Measurements from ENCODE around the gene ZNF385B. TPM values are rescaled to one million over a fixed set of nuclear protein-coding genes. Genes with fewer than 3 reads are reported as not detected.

ZNF385B gene
- total RNA-seq, 2 donors from 2014 or later: not detected

GRCh38 chr2:179541586-179541985 lies 319.8 kb downstream of the ZNF385B start:
- peaks cover 4% of the 10 kb centered on the region for H3K27me3 Mint-ChIP-seq
- H3K36me3 Mint-ChIP-seq (ENCODE audit: low read depth): no peaks in the 10 kb centered on the region
- ATAC-seq (no peak), DNase-seq (no peak)
- no peaks in the 10 kb centered on the region for H3K4me1 Mint-ChIP-seq
- no peaks in the 10 kb centered on the region for H3K9me3 ChIP-seq (ENCODE audit: control insufficient read depth, low read length, poor library complexity, severe bottlenecking)
- no peak overlapping the region for H3K27ac Mint-ChIP-seq
- H3K4me3 Mint-ChIP-seq: no peak overlapping the region

DNA sequence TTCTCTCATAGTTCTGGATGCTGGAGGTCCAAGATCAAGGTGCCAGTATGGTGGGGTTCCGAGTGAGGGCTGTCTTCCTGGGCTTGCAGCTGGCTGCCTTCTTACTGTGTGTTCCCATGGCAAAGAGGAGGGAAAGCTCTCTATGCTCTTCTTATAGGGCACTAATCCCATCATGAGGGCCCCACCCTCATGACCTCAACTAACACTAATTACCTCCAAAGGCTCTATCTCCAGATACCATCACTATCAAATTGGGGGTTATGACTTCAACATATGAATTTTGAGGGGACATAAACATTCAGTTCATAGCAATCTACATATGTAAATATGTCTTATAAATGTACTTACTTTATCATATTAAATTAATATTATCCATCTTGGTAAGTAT lies 322.3 kb downstream of the ZNF385B start:
- H3K9me3 ChIP-seq (ENCODE audit: control insufficient read depth, low read length, poor library complexity, severe bottlenecking): no peaks in the 10 kb centered on the region
- ATAC-seq (no peak), DNase-seq (no peak)
- Mint-ChIP-seq H3K27ac (no peak overlapping the region), H3K4me1 (no peaks in the 10 kb centered on the region), H3K4me3 (no peak overlapping the region), H3K36me3 (ENCODE audit: low read depth) (no peaks in the 10 kb centered on the region), H3K27me3 (no peaks in the 10 kb centered on the region)

GRCh38 chr2:179538406-179539123 lies 322.8 kb downstream of the ZNF385B start:
- ATAC-seq (no peak), DNase-seq (no peak)
- Mint-ChIP-seq H3K36me3 (ENCODE audit: low read depth) (no peaks in the 10 kb centered on the region), H3K27me3 (no peaks in the 10 kb centered on the region), H3K27ac (no peak overlapping the region), H3K4me3 (no peak overlapping the region), H3K4me1 (no peaks in the 10 kb centered on the region)
- no peaks in the 10 kb centered on the region for H3K9me3 ChIP-seq (ENCODE audit: control insufficient read depth, low read length, poor library complexity, severe bottlenecking)

DNA sequence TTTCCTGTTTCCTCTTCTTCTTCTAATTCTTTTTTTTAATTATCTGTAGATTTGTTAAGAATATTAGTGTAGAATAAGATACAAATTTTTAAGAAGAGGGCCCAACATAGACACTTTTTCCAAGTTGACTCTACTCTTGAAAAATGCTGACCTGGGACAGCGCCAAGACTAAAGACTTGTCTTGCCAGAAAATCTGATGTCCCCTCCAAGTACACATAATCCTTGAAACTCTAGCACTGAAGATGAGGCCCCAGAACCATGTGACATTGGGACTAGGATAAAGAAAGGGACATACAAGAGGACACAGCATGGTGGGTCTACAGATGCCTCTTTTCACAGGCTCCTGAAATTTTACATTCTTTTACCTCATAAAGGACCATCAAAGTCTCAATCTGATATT lies 325.2 kb downstream of the ZNF385B start:
- no peaks in the 10 kb centered on the region for H3K27me3 Mint-ChIP-seq
- no peak for ATAC-seq
- H3K36me3 Mint-ChIP-seq (ENCODE audit: low read depth): no peaks in the 10 kb centered on the region
- DNase-seq: no peak
- no peaks in the 10 kb centered on the region for H3K4me1 Mint-ChIP-seq
- no peaks in the 10 kb centered on the region for H3K9me3 ChIP-seq (ENCODE audit: control insufficient read depth, low read length, poor library complexity, severe bottlenecking)
- no peak overlapping the region for H3K27ac Mint-ChIP-seq
- H3K4me3 Mint-ChIP-seq: no peak overlapping the region

- no peaks in the 10 kb centered on the region for H3K36me3 Mint-ChIP-seq (ENCODE audit: low read depth)
- ATAC-seq (no peak), DNase-seq (no peak)
- no peaks in the 10 kb centered on the region for H3K27me3 Mint-ChIP-seq
- no peaks in the 10 kb centered on the region for H3K4me1 Mint-ChIP-seq
- no peaks in the 10 kb centered on the region for H3K9me3 ChIP-seq (ENCODE audit: control insufficient read depth, low read length, poor library complexity, severe bottlenecking)
- no peak overlapping the region for H3K27ac Mint-ChIP-seq
- no peak overlapping the region for H3K4me3 Mint-ChIP-seq
Observed at GRCh38 chr2:179533875-179534274, 327.5 kb downstream of the ZNF385B start.

DNA sequence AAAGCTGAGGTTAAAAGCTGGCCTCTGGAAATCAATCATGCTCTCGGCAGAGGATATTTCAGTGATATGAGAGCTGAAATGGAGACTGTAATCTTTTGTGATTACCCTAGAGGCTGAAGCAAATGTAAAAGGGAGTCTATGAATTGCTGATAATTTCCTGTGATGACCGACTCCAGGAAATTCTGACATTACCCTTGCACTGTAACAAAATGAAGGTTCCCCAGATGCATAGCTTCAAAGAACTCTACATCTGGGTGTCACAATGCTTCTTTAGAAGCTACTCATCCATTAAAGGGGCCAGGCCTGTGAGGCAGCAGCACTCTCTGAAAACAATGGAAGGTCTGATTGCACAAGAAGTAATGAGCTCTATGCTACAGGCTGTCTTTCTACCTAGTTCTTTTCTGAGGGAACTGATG lies 328.5 kb downstream of the ZNF385B start:
- no peak for DNase-seq
- H3K9me3 ChIP-seq (ENCODE audit: control insufficient read depth, low read length, poor library complexity, severe bottlenecking): no peaks in the 10 kb centered on the region
- no peak for ATAC-seq
- Mint-ChIP-seq H3K27ac (no peak overlapping the region), H3K27me3 (no peaks in the 10 kb centered on the region), H3K36me3 (ENCODE audit: low read depth) (no peaks in the 10 kb centered on the region), H3K4me1 (no peaks in the 10 kb centered on the region), H3K4me3 (no peak overlapping the region)

GRCh38 chr2:179528576-179529069 lies 332.8 kb downstream of the ZNF385B start:
- no peaks in the 10 kb centered on the region for H3K9me3 ChIP-seq (ENCODE audit: control insufficient read depth, low read length, poor library complexity, severe bottlenecking)
- Mint-ChIP-seq H3K36me3 (ENCODE audit: low read depth) (no peaks in the 10 kb centered on the region), H3K27me3 (no peaks in the 10 kb centered on the region), H3K27ac (no peak overlapping the region), H3K4me1 (no peaks in the 10 kb centered on the region), H3K4me3 (no peak overlapping the region)
- ATAC-seq: no peak
- DNase-seq: no peak

GRCh38 chr2:179525340-179525739 lies 336.1 kb downstream of the ZNF385B start:
- ATAC-seq (no peak), DNase-seq (no peak)
- H3K4me3 Mint-ChIP-seq: no peak overlapping the region
- H3K4me1 Mint-ChIP-seq: no peaks in the 10 kb centered on the region
- H3K27ac Mint-ChIP-seq: no peak overlapping the region
- no peaks in the 10 kb centered on the region for H3K9me3 ChIP-seq (ENCODE audit: control insufficient read depth, low read length, poor library complexity, severe bottlenecking)
- H3K27me3 Mint-ChIP-seq: no peaks in the 10 kb centered on the region
- H3K36me3 Mint-ChIP-seq (ENCODE audit: low read depth): no peaks in the 10 kb centered on the region

DNA sequence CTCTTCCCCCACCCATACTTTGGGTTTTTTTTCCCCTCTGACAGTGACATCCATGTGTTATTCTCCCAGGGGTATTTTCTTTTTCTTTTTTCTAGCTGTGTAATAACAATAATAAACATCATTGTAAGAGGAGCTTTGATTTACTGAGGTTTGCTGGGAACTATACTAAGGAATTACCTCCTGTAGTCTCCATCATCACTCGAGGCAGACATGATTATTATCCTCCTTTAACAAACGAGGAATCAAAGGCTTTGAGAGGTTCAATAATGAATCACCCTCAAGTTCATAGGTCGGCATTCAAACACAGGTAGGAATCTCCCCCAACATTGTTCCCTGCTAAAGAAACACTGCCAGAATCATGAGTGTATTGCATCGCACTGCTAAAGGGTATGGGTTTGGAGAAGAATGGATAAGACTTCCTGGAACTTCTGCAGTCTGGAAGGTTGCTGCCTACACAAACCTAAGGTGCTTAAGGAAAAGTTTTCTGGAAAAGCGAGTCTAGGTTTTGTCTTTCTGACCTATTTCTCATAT lies 336.5 kb downstream of the ZNF385B start:
- H3K36me3 Mint-ChIP-seq (ENCODE audit: low read depth): no peaks in the 10 kb centered on the region
- H3K27ac Mint-ChIP-seq: no peak overlapping the region
- H3K9me3 ChIP-seq (ENCODE audit: control insufficient read depth, low read length, poor library complexity, severe bottlenecking): no peaks in the 10 kb centered on the region
- no peak overlapping the region for H3K4me3 Mint-ChIP-seq
- H3K4me1 Mint-ChIP-seq: no peaks in the 10 kb centered on the region
- H3K27me3 Mint-ChIP-seq: no peaks in the 10 kb centered on the region
- ATAC-seq: no peak
- no peak for DNase-seq

DNA sequence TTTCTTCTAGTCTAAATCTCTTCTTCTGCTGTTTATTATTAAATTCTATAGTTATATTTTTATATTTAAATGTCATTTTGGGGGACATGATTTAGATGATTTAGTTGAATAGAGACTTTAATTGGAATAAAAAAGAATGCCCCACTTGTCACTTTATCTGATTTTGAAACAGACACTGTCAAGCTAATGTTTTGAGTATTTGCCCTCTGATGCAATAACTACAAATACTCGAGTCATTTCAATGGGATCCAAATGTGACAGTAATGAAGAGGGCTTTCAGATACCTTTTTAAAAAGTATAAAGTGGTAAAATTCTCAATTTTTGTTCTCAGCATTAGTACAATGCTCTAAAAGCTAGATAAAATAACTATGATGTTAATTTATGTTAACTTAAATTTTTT lies 339.5 kb downstream of the ZNF385B start:
- no peak for DNase-seq
- Mint-ChIP-seq H3K27ac (no peak overlapping the region), H3K27me3 (no peaks in the 10 kb centered on the region), H3K36me3 (ENCODE audit: low read depth) (no peaks in the 10 kb centered on the region), H3K4me3 (no peak overlapping the region), H3K4me1 (no peaks in the 10 kb centered on the region)
- ATAC-seq: no peak
- H3K9me3 ChIP-seq (ENCODE audit: control insufficient read depth, low read length, poor library complexity, severe bottlenecking): no peaks in the 10 kb centered on the region

DNA sequence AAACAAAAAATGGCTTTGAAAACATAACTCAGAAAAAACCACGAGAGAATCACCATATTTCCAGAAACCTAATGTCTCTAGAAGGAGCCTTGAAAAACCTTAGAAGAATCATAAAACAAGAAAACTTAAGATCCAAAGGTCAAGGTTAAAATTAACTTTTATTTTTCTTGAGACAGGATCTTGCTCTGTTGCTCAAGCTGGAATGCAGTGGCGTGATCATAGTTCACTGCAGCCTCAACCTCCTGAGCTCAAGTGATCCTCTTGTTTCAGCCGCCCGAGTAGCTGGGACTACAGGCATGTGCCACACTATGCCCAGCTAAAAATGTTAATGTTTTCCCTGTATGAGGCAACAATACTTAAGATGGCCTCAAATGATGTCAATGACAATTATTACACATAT lies 342.6 kb downstream of the ZNF385B start:
- Mint-ChIP-seq H3K36me3 (ENCODE audit: low read depth) (no peaks in the 10 kb centered on the region), H3K27ac (no peak overlapping the region), H3K4me1 (no peaks in the 10 kb centered on the region), H3K4me3 (no peak overlapping the region), H3K27me3 (no peaks in the 10 kb centered on the region)
- no peak for ATAC-seq
- H3K9me3 ChIP-seq (ENCODE audit: control insufficient read depth, low read length, poor library complexity, severe bottlenecking): no peaks in the 10 kb centered on the region
- DNase-seq: no peak

GRCh38 chr2:179513181-179513580 lies 348.2 kb downstream of the ZNF385B start:
- Mint-ChIP-seq H3K4me1 (no peaks in the 10 kb centered on the region), H3K4me3 (no peak overlapping the region), H3K36me3 (ENCODE audit: low read depth) (no peaks in the 10 kb centered on the region), H3K27ac (no peak overlapping the region), H3K27me3 (no peaks in the 10 kb centered on the region)
- H3K9me3 ChIP-seq (ENCODE audit: control insufficient read depth, low read length, poor library complexity, severe bottlenecking): no peaks in the 10 kb centered on the region
- ATAC-seq (no peak), DNase-seq (no peak)

- DNase-seq (no peak), ATAC-seq (no peak)
- Mint-ChIP-seq H3K27ac (no peak overlapping the region), H3K36me3 (ENCODE audit: low read depth) (no peaks in the 10 kb centered on the region), H3K4me3 (no peak overlapping the region), H3K4me1 (no peaks in the 10 kb centered on the region), H3K27me3 (no peaks in the 10 kb centered on the region)
- no peaks in the 10 kb centered on the region for H3K9me3 ChIP-seq (ENCODE audit: control insufficient read depth, low read length, poor library complexity, severe bottlenecking)
Observed at GRCh38 chr2:179512281-179513035, 349.0 kb downstream of the ZNF385B start.

All from T-helper 17 cell (primary cell).